Dedifferentiated amniotic fluid mesenchymal stem cell (primary cell): ENCODE data around the gene TRIM17.

Source experiments
- DNase-seq: peaks from one replicate; pipeline ENCODE4 v3.0.0-alpha.2; 2016; ENCODE audit errors: extremely low spot score

TRIM17 gene

DNA sequence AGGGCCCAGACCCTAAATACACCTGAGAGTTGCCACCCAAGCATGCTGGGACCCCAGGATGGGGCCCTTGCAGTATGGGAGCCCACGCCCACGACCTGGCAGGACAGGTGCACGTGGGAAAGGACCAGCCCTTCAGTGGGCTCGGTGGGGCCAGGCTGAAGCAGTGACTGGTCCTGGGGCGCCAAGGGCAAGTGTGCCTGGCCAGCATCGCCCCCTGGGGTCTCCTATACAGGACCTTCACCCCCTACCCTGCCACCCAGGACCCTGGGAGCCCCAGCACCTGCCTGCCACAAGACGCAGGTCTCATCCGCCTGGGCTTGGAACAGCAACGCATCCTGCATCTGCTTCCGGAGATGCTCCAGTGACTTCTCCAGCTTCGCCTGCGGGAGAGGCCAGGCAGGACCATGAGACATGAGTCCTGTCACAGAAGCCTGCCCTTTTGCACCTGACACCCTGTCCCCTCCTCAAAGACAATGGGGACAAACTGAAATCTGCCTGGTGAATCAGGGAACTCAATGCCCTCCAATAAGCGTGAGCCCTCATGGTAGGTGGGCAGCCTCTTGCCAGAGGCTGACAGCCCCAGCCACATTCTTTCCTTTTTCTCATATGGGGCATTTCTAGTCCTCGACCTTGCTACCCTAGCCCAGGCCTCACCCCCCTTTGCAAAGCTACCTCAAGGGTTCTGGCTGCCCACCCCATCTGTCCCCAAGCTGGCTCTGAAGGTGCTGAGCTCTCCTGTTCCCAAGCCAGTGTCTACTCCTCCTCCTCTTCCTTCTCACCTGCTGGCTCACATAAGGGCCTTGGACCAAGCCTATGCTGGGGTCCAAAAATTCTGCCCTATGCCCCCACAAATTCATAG, 14.7 kb downstream of the TRIM17 start:
- DNase-seq, result no peak

DNA sequence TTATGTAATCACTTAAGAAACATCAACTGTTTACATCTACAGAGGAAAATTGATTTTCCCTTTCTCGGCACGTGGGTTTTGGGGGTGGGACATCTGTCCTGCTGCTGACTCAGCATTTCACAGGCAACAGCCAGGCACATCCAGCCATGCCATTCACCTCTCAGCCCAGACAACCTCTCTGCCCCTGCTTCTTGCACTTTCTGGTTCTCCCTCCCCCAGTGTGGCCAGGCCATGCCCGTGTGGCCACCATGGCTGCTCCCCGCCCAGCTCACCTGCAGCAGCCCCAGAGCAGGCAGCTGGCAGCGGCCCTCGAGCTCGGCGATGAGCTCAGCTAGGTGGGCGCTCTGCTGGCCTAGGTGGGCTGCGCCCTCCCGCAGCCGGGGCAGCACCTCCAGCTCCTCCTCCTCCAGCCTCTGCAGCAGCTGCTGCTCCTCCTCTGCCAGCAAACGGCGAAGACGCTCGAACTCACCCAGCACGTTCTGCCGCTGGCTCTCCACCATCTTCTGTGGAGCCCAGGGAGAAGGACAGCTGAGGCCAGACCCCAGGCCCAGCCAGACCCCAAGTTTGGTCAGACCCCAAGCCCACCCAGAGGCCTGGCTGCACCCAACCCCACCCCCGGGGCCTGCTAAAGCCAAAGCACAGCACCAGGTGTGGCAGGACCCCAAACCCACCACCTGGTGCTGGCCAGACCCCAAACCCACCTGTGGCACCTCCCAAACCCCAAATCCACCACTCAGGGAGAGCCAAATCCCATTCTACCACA, 15.8 kb downstream of the TRIM17 start:
- DNase-seq, result no peak

DNA sequence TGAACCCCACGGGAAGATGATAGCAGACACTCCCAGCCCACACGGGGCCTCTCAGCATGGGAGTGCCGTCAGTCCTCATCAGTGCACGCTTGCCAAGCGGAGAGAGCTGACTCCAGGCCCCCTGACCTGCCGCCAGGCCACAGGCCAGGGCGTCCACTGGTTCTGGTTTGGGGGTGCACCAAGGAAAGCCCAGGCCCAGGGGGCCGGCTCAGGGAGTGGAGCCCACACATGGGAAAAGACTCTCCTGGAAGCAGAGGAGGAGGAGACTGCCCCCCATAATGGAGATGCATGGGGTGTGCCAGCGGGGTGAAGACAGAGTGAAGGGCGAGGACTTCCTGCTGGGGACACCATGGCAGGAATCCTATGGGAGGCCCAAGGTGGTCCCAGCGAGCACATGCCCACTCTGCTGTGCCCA, 16.4 kb downstream of the TRIM17 start:
- DNase-seq, result no peak

DNA sequence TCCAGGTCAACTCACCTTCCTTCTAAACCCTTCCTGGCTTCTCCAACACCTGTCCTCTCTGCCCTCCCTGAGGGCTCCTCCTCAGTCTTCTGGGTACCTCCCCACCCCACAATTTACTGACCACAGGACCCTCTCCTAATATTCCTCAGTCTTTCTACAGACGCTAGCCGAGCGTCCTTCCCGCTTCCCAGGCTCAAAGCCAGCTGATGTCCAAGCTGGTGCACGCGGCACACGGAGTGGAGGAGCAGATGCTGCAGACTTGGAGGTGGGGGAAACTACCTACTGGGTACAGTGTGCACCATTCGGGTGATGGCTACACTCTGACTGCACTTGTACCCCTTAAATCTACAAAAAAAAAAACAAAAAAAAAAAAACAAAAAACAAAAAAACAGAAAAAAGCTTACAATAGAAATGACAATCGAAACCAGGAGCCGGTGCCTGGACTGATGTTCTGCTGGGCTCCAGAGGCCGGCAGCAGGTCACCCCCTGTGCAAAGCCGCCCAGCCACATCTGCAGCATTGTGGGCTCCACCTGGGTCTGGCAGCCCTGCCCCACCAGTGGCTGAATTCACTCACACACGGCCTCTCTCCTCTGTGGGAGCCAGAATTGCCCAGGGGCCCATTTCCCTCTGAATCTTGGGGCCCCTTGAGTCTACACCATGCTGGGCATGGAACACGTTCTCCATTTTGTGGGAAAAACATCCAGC, 17.0 kb downstream of the TRIM17 start:
- DNase-seq, result no peak

DNA sequence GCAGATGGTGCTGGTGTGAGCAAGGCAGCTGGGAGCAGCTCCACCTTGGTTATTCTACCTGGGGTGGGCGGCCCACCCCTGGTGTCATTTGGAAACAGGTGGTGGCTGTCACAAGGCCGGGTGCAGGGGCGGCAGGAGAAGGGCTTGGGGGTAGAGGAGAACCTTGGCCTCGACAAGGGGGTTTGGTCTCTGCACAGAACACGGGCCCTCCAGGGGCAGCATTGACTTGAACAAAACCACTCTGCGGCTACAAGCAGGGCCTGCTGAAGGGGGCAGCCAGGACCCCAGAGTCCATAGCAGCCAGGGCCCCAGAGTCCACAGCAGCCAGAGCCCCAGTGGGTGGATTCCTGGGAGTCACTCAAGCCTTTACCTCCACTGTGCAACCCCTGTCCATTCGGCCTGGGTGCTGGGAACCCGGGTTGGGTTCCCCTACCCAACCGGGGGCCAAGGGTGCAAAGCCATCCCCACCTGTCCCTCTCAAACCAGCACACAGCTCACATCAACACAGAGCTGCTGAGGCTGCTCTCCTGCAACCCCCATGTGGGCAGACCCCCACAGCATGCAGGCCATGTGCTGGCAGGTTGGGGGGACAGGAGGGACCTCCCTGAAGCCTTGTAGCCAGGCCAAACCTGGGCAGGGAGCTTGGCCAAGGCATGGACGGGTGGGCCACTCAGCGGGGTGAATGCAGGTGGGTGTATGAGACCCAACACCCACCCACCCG, 17.8 kb downstream of the TRIM17 start:
- no peak for DNase-seq

DNA sequence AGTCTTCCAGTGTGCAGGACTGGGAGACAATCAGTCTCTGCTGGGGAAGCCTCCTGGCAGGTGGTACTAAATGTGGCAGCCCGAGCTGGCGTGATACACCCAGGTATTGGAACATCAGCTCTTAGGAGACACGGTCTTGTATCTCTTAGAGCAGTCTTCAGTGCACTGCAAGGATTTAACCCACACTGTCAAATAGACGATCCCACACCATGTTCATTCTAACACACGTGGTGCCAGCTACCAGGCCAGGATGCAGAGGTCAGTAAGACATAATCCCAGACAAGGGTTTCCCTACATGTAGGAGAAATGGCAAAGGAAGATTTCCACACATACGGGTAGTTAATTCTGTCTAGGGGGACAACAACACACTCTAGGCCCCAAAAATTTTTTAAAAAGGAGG, 18.7 kb downstream of the TRIM17 start:
- DNase-seq, result no peak

DNA sequence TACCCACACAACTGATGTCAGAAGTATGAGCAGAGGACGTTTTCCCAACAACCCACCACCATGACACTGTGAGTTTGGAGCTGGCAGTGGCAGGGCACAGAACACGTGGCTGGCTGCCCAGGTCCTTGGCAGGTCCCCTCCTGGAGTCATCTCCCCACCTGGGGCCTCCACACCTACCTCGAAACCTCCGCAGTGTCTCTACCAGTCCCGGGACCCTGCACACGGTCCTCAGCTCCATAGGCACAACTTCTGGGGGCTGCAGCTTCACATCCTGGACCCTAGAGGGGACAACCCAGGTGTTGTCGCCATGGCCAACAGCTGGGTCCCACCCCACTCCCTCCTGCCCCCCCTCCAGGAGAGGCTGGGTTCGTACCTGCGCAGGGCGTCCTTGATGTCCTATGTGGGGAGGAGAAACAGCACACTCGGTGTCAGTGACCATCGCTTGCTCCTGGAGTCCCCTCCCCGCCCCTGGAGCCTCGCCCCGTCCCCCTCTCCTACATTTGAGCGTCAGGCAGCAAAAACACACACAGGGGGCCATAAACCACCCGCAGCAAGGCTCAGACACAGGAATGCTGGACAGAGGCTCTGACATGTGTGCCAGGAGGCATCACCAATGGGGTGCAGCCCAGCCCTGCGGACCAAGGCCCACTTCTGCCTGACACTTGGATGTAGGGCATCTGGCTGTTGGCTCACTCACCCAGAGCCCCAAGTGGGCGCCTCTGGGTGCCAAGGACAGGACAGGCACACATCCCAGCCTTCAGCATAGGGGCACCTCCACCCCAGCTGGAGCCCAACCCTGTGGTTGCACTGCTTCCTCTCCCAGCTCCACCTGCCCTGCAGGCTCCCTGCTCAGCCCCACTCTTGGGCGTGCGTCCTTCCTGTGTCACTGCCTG, 19.6 kb downstream of the TRIM17 start:
- DNase-seq, result no peak

DNA sequence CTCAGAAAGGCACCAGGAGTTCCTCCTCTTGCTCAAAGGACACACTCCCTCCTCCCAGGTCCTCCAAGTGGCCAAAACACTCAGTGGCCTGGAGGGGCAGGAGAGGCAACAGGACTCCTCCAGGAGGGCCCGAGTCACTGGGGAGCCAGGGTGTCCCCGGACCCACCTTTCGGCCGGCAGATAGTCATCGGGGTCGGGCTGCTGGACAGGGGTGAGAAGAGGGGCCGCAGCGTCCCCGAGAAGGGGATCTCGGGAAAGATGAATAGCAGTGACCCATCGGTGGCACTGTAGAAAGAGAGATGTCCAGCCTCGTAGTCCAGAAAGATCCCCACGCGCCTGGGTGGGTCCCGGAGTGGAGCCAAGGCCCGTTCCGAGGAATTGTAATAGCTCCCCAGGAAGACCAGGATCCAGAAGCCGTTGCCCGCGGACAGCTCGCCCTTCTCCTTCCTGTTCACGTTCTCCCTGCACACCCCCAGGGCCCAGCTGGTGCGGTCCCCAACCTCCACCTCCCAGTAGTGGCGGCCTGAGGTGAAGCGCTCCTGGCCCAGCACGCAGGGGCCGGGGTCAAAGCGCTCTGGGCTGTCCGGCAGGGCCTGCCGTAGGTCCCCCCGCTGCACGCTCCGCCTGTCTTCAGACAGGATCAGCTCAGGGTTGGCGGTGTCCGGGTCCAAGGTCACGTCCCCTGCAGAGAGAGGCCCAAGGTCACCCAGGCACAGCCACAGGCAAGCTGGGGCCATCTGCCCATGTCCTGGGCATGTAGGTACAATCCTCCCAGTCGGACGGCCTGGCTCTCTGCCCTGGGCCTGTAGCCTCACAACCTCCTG, 21.9 kb downstream of the TRIM17 start:
- DNase-seq, result no peak

DNA sequence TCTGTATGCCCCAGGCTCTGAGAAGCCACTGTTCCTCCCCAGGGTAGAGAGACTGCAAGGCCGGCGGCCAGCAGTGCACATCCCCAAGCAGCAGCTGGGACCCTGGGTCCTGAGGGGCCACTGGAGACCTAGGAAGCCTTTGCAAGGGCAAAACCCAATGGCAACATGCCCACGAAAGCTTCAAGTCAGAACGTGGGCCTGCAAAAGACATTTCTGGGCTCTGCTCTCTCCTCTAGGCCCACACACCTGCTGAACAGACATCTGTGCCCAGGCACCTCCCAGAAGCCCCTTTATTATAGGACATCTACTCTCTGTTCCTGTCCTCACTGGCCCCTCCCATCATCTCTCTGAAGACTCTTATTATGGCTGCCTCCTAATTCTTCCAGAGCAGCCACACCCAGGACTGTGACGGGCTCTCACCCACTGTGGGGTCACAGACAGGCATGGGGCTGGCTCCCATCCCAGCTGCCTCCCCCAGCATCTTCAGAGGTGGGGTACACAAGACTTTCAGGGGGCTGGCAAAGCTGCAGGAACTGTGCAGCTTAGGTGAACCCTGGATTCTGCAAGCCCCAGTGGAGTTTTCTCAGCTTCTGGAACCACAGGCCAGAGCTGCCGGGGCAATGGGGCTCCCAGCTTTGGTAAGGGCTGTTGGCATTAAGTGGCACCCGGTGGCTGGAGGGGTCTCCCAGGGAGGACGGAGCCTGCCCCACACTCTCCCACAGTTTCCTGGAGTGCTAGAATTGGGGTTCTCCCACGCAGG, 22.7 kb downstream of the TRIM17 start:
- no peak for DNase-seq

DNA sequence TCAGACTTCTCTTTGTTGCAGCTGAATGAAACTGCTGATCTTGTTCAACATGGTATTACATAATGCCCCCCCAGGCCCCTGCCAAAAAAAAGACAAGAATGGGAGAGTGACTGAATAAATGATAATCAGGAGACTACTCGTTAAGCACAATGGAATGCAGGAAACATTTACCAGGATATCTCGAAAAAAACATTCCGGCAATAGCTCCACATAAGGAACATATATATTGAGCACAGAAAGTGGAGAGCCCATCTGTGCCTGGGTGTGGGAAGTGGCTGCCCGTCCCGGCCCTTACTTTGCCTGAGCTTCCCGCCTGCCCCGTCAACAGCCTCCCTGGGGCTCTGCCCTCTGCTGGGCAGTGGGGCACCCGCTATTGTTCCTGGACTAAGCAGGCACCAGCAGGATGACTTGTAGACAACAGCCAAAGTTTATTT, 23.4 kb downstream of the TRIM17 start:
- peak; percentile 17 for DNase-seq

DNA sequence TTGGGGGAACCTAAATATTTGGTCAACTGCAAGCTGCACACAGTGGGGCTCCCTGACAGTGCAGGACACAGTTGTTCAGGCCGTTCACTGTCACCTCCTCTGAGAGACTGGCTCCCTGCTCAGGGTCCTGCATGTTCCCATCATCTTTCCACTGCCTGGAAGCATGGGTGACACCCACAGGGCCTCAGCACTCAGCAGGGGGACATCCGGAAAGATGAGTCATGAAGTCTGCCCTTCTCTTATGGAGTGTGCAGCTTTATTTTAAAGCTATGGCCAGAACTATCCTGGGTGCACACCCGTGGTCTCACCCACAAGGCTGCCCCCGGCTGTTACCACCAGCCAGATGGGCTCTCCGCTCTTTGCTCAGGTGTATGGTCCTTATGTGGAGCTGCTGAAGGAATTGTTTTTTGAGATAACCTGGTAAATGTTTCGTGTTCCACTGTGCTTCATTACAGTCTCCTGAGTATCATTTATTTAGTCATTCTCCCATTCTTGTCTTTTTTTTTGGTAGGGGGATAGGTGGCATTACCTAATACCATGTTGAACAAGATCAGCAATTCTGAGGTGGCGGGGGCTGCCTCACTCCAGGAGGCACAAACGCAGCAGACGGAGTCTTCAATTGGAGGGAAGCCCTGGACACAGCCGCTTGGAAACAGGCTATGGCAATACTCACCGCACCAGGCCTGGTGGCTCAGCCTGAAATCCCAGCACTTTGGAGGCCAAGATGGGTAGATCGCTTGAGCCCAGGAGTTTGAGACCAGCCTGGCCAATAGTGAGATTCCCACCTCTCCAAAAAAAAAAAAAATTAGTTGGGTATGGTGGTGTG, 24.3 kb downstream of the TRIM17 start:
- no peak for DNase-seq

DNA sequence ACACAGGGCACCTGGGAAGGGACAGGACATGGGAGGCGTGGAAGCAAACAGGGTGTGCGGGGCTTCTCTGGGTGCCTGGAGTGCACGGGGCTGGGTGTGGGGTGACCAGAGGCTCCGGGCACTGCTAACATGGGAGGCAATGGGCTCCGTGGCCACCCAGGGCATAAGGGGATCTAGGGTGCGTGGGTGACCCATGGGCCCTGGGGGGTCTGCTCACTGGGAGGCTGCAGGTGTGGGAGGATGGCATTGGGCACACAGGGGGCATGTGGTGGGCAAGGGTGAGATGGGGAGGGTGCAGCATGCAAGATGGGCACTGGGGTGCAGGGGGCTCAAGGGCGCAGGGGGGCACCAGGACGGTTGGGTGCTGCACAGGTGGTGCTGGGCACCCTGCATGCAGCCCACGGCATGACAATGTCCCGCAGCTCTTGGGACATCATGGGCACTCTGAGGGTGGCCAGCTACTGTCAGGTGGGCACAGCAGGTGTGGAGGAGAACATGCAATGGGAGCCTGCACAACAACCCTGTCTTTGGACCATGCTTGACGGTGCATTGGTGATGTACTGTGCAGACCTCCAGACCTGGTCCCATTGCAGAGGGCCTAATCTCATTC, 25.1 kb downstream of the TRIM17 start:
- DNase-seq, result no peak

DNA sequence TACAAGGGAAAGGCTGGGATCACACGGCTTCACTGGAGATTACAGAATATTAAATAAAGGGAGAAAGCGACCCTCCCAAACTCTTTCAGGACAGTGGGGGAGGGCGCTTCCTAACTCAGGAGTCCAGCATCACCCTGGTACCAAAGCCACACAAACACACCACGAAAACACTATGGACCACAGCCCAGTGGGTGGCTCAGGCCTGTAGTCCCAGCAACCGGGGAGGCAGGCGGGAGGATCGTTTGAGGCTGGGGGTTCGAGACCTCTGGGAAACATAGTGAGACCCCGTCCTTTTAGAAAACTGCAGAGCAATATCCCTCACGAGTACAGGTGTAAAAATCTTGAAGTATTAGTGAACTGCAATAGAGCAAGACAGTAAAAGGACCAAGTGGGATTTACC, 26.0 kb downstream of the TRIM17 start:
- no peak for DNase-seq

DNA sequence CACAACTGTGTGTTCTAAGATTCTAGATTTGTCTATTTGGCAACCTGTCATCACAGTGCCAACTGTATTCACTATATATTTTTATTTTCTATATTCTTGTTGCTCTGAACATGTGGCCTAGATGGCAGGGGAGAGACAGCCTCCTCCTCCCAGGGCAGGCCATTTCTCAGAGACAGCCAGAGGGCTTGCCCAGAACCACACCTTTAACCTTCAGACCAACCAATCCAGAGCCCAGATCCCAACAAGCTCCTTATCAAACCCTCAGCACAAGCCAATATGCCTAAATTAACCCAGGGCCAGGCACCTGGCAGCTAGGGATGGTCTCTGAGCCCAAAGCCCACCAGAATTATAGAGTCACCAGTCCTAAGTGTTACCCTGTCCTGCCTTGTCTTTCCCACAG, 29.3 kb downstream of the TRIM17 start:
- no peak for DNase-seq

DNA sequence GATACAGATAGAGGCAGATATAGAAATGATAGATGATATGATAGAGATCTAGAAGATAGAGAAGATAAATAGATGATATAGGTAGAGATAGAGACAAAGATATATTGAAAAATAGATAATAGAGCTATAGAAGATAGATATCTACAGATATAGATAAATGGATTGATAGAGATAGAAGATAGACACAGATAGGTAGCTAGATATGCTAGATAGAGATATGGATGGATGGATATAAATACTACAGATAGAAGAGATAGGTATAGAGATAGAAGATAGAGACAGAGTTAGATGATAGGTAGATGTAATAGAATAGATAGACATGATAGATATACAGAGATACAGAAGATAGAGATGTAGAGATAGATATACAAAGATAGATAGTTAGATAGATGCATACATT, 31.4 kb downstream of the TRIM17 start:
- DNase-seq, result no peak

DNA sequence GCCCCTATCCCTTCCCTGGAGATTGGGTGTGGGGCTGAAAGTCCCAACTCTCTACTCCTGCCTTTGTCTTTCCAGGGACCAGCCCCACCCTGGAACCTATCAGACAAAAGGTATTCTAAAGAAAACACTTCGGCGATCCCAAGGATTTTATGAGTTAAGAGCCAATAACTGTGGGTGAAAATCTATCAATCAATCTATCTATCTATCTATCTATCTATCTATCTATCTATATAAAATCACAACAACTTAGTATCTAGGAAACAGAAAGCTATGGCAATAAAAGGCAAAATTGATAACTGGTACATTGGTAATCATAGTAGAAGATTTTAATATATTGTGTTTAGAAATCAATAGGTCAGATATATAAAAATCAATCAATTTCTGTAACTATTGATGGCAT, 32.9 kb downstream of the TRIM17 start:
- no peak for DNase-seq

DNA sequence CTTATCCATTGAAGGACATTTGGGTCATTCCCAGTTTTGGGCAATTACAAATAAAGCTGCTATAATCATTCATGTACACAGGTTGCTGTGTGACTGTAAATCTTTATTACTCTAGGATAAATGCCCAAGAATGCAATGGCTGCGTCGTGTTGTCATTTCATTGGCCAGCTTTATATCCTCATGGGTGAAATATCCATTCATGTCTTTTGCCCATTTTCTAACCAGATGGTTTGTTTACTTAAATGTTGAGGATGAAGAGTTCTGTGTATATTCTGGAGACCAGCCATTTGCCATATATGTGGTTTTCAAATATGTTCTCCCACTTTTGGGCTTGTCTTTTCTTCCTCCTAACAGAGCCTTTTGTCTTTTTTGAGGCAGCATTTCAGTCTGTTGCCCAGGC, 35.3 kb downstream of the TRIM17 start:
- no peak for DNase-seq

DNA sequence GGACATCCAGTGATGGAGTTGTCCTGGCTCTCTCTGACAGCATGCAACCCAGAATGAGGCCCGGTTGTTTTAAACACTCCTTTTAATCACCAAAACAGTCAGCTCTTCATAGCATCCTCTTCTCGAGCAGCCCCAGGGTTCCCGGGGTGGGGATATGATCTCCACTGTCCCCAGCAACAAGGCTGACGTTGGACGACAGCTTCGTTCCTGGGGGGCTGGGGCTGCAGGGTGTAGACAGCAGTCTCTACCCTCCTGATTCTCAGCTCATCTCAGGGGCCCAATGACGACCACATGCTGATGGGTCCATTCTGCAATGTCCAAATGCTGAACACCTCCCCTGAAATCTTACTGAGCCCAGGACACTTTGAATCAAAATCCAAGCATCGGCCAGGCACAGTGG, 37.0 kb downstream of the TRIM17 start:
- no peak for DNase-seq
